Stimulated activated CD8-positive, alpha-beta memory T cell treated with anti-CD3 and anti-CD28 coated beads, Interleukin-4, amount 100 ng/mL, for 4 hours (primary cell): ENCODE data around the gene ZNF580.

Experiments
- DNase-seq, 2 donors: peaks; one replicate each; pipeline ENCODE4 v3.0.0-alpha.2; 2020; ENCODE audit warnings: low read depth in 2 of 2, low spot score in 1 of 2

ZNF580 gene

GRCh38 chr19:55675661-55676354 lies 35.0 kb downstream of the ZNF580 start:
- DNase-seq = no peak

- DNase-seq = no peak
These were observed 35.6 kb downstream of the ZNF580 start for GRCh38 chr19:55676383-55676782.

DNA sequence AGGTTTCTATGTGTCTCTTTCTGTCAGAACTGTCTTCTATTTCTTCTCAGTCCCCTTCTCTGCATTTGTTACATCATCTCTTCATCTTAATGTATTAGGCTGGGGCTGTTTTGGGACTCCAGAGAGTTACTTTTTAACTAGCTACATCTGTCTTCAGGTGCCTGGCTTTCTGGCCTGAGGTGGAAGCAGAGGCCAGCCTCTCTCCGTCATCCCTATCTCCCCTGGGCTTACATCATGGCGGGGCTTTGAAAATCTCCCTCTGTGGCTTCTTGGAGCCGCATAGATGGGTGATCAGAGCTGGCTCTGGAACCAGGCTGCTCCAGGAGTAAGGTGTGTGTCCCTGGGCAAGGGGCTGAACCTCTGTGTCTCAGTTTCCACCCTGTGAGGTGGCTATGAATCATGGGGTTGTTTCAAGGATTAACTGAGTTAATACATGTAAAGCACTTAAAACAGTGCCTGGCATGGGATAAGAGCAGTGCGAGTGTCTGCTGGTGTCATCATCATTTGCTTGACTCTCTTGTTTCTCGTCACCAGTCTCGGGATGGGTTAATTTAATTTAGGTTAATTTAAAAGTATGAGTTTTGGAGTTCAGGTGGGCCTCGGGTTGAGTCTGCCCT lies 36.2 kb downstream of the ZNF580 start:
- no peak for DNase-seq

GRCh38 chr19:55677572-55678028 lies 36.8 kb downstream of the ZNF580 start:
- no peak for DNase-seq

DNA sequence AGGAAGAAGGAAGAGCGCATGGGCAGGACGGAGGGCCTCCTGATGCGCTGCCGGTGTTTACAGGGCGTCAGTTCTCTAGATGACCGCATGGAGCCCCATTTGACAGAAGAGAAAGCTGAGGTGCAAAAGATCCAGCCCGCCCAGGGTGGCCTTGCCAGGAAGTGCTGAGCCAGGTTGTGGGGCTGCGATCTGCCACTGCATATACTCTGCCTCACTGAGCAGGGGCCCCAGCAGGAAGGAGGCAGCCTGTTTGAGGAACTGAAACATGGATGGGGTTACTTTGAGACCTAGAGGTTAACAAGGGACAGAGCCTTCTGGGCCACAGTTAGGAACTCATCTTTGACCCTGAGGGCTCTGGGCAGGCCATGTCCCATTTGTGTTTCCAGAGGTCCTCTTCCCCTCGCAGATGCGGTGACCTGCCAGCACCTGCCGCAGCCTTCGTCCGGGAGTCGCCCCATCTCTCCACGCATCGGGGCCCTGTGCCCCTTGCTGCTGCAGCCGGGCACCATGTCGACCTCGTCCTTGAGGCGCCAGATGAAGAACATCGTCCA lies 37.4 kb downstream of the ZNF580 start:
- no peak for DNase-seq

GRCh38 chr19:55679343-55680257 lies 38.8 kb downstream of the ZNF580 start:
- no peak for DNase-seq

- DNase-seq = no peak
These were observed 39.7 kb downstream of the ZNF580 start for GRCh38 chr19:55680339-55681130.

DNA sequence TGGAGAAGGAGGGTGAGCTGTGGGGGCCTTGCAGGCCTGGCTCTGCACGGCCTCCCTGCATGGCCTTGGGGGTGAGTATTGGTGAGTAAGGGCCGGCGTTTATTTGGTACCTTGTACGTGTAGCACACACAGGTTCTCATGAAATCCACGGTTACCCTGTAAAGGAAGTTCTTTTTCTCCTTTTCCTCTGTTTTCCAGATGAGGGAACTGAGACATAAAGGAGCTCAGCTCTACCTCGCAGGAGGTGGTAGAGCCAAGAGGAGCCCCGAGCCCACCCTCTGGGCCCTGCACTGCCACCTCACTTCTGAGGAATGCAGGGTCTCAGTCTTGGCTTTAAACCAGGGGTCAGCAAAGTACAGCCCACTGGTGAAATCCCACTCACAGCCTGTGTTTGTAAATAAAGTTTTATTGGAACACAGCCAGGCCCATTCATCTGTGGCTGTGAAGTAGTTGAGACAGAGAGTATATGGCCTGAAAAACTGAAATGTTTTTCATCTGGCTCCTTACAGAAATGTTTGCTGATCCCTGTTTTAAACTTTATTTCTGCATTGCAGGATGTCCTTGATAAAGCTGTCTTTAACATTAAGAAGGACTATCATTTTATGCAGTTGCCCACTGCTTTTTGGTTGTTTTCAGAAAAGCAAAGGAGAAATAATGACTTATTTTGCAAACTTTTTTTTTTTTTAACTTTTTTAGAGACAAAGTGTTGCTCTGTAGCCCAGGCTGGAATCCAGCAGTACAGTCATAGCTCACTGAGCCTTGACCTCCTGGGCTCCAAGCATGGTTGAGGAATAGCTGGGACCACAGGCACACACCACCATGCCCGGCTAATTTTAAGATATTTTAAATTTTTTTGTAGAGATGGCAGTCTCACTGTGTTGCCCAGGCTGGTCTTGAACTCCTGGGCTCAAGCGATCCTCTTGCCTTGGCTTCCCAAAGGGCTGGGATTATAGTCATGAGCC lies 40.6 kb downstream of the ZNF580 start:
- DNase-seq = no peak

- DNase-seq = no peak
These were observed 42.9 kb downstream of the ZNF580 start for GRCh38 chr19:55683449-55684261.

- no peak for DNase-seq
These were observed 44.3 kb downstream of the ZNF580 start for GRCh38 chr19:55684946-55685681.

GRCh38 chr19:55685776-55686175 lies 45.0 kb downstream of the ZNF580 start:
- DNase-seq = no peak

DNA sequence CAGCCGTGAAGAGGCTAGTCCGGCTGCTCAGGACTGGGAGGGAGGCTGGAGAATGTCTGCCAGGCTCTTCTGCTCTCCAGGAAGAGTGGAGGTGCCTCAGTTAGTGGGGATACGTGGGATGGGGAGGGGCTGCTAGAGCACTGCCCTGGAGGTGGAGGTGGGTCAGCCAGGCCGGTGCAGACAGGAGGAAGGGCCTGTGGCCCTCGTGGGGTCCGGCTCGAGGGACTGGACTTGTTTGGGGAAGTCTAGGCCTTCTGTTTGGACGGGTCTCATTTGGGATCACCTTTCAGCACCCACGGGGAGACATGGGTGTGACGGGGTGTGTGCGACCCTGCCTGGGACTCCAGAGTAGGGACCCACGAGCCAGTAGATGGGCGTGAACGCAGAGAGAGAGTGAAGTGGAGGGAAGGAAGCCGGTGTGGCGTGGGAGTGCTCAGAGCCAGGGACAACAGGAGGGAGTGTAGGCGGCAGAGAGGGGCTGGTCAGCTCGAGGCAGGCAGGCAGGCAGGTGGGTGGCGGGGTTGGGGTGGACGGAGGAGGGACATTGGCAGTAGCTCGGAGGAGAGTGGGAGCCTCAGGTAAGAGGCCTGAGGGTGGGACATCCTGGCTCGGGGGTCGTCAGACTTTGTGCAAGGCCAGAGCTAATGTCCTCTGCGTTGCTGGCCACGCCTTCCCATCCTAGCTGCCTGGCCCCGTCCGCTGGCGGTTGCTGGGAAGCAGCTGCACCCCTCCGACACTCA lies 45.7 kb downstream of the ZNF580 start:
- no peak for DNase-seq

GRCh38 chr19:55687281-55688201 lies 46.7 kb downstream of the ZNF580 start:
- no peak for DNase-seq

- DNase-seq = no peak
These were observed 47.8 kb downstream of the ZNF580 start for GRCh38 chr19:55688422-55689218.

- no peak for DNase-seq
These were observed 48.8 kb downstream of the ZNF580 start for GRCh38 chr19:55689411-55690108.
